Mesenchymal stem cell (in vitro differentiated cells and primary cell): ENCODE results near the gene SETD2.

Experiments
- DNase-seq: peaks from one replicate; pipeline ENCODE4 v3.0.0-alpha.2; 2013
- H2AFZ ChIP-seq: one replicate; pipeline ENCODE4 v1.6.1; 2013; ENCODE audit warnings: low read depth, mild to moderate bottlenecking, control low read depth, inconsistent platforms, low read length, moderate library complexity
- H2AK5ac ChIP-seq: 2 replicates; pipeline ENCODE4 v1.6.1; 2013; ENCODE audit warnings: low read length, moderate library complexity, mild to moderate bottlenecking, inconsistent platforms; ENCODE audit not compliant: severe bottlenecking
- H2BK120ac ChIP-seq: one replicate; pipeline ENCODE4 v1.6.1; 2013; ENCODE audit warnings: low read depth, mild to moderate bottlenecking, inconsistent platforms, low read length, moderate library complexity
- H2BK12ac ChIP-seq, 2 experiments: one replicate each; pipeline ENCODE4 v1.6.1; 2013; ENCODE audit warnings: inconsistent platforms in 2 of 2, low read length in 2 of 2, mild to moderate bottlenecking in 2 of 2, moderate library complexity in 2 of 2, control low read depth in 1 of 2
- H2BK15ac ChIP-seq: one replicate; pipeline ENCODE4 v1.6.1; 2013; ENCODE audit warnings: mild to moderate bottlenecking, low read depth, inconsistent platforms; ENCODE audit not compliant: poor library complexity, severe bottlenecking
- H2BK5ac ChIP-seq: 2 replicates; pipeline ENCODE4 v1.6.1; 2013; ENCODE audit warnings: low read depth, mild to moderate bottlenecking, low read length, control low read depth, inconsistent platforms; ENCODE audit not compliant: poor library complexity, severe bottlenecking
- H3K14ac ChIP-seq, 2 experiments: one replicate each; pipeline ENCODE4 v1.6.1; 2013; ENCODE audit warnings: inconsistent platforms in 2 of 2, low read length in 2 of 2, control low read depth in 1 of 2, mild to moderate bottlenecking in 1 of 2, moderate library complexity in 1 of 2
- H3K18ac ChIP-seq, 2 experiments: one replicate each; pipeline ENCODE4 v1.6.1; 2013; ENCODE audit warnings: inconsistent platforms in 2 of 2, low read length in 2 of 2, control low read depth in 1 of 2, low read depth in 1 of 2, mild to moderate bottlenecking in 1 of 2
- H3K23ac ChIP-seq, 2 experiments: one replicate each; pipeline ENCODE4 v1.6.1; 2013; ENCODE audit warnings: inconsistent platforms in 2 of 2, low read length in 2 of 2, mild to moderate bottlenecking in 2 of 2, moderate library complexity in 2 of 2, control low read depth in 1 of 2
- H3K27ac ChIP-seq: 2 replicates; pipeline ENCODE4 v1.5.1; 2013; ENCODE audit warnings: mild to moderate bottlenecking, moderate library complexity, low read length, control low read depth, inconsistent platforms; ENCODE audit not compliant: poor library complexity, severe bottlenecking
- H3K27me3 ChIP-seq, 2 experiments: 2 replicates each; pipeline versions ENCODE4 v1.6.1 to v1.7.0; 2013; ENCODE audit warnings: low read length in 2 of 2, mild to moderate bottlenecking in 2 of 2, moderate library complexity in 2 of 2, control low read depth in 1 of 2, inconsistent platforms in 1 of 2; ENCODE audit not compliant: control insufficient read depth in 1 of 2, insufficient read depth in 1 of 2
- H3K36me3 ChIP-seq, 2 experiments: 2 replicates each; pipeline versions ENCODE4 v1.6.1 to v1.7.0; 2013; ENCODE audit warnings: low read length in 2 of 2, control low read depth in 1 of 2, inconsistent platforms in 1 of 2, low read depth in 1 of 2, mild to moderate bottlenecking in 1 of 2; ENCODE audit not compliant: insufficient read depth in 2 of 2, control insufficient read depth in 1 of 2
- H3K4ac ChIP-seq, 2 experiments: one replicate each; pipeline ENCODE4 v1.6.1; 2013; ENCODE audit warnings: inconsistent platforms in 2 of 2, low read length in 2 of 2, mild to moderate bottlenecking in 2 of 2, moderate library complexity in 2 of 2, control low read depth in 1 of 2, low read depth in 1 of 2
- H3K4me1 ChIP-seq: 2 replicates; pipeline ENCODE4 v1.6.1; 2013; ENCODE audit warnings: low read depth, low read length, control low read depth; ENCODE audit not compliant: control insufficient read depth, insufficient read depth
- H3K4me2 ChIP-seq: 2 replicates; pipeline ENCODE4 v1.6.1; 2013; ENCODE audit warnings: low read length, mild to moderate bottlenecking, inconsistent platforms; ENCODE audit not compliant: poor library complexity, severe bottlenecking
- H3K4me3 ChIP-seq, 2 experiments: 2 replicates each; pipeline versions ENCODE4 v1.5.1 to v1.7.0; 2013; ENCODE audit warnings: low read length in 2 of 2, mild to moderate bottlenecking in 2 of 2, control low read depth in 1 of 2, low read depth in 1 of 2; ENCODE audit not compliant: insufficient read depth in 1 of 2
- H3K79me1 ChIP-seq: replicated peaks from 2 replicates; pipeline ENCODE4 v1.6.1; 2013; ENCODE audit warnings: mild to moderate bottlenecking, control low read depth, low read length, inconsistent platforms; ENCODE audit not compliant: poor library complexity, severe bottlenecking
- H3K9ac ChIP-seq: 2 replicates; pipeline ENCODE4 v1.7.0; 2013; ENCODE audit warnings: mild to moderate bottlenecking, low read length, moderate library complexity
- H3K9me3 ChIP-seq: 2 replicates; pipeline ENCODE4 v1.7.0; 2013; ENCODE audit warnings: mild to moderate bottlenecking, low read length; ENCODE audit not compliant: control insufficient read depth
- H4K8ac ChIP-seq: one replicate; pipeline ENCODE4 v1.6.1; 2013; ENCODE audit warnings: inconsistent platforms, mild to moderate bottlenecking, low read length, moderate library complexity
- H4K91ac ChIP-seq: one replicate; pipeline ENCODE4 v1.6.1; 2013; ENCODE audit warnings: mild to moderate bottlenecking, low read length, inconsistent platforms
- WGBS: methylation state at CpG from one replicate; pipeline ENCODE4 v1.1.7; 2013; ENCODE audit warnings: mixed read lengths; 5-methylcytosine and 5-hydroxymethylcytosine counted together

SETD2 gene

GRCh38 chr3:47016086-47016933 lies 147.6 kb downstream of the SETD2 start:
- Histone ChIP-seq H2BK5ac (no peak overlapping the region), H3K14ac (no peak overlapping the region), H3K4me3 (no peak overlapping the region), H3K9me3 (no peaks in the 10 kb centered on the region), H2BK120ac (no peak overlapping the region), H3K36me3 (peaks cover 29 to 66% of the 10 kb centered on the region in 2 experiments), H3K18ac (peak overlapping the region in 1 of 2 experiments; percentile 28), H2BK12ac (no peak overlapping the region), H3K4me1 (peaks cover 24% of the 10 kb centered on the region), H2BK15ac (no peak overlapping the region), H3K27ac (peak overlapping the region; percentile 64), H2AK5ac (no peak overlapping the region), H3K79me1 (peaks cover 33% of the 10 kb centered on the region), H3K23ac (no peak overlapping the region), H3K27me3 (no peaks in the 10 kb centered on the region), H4K8ac (no peak overlapping the region), H2AFZ (no peak overlapping the region), H4K91ac (no peak overlapping the region), H3K4me2 (no peak overlapping the region), H3K4ac (no peak overlapping the region), H3K9ac (peak overlapping the region; percentile 29)
- WGBS: 100% methylated on average over 3 of the region's 4 CpGs
- no peak for DNase-seq

GRCh38 chr3:47015151-47015550 lies 148.8 kb downstream of the SETD2 start:
- Histone ChIP-seq H3K9ac (no peak overlapping the region), H3K14ac (no peak overlapping the region), H2AK5ac (no peak overlapping the region), H3K79me1 (peaks cover 26% of the 10 kb centered on the region), H3K18ac (no peak overlapping the region), H3K27me3 (no peaks in the 10 kb centered on the region), H2BK120ac (no peak overlapping the region), H3K36me3 (peaks cover 39 to 61% of the 10 kb centered on the region in 2 experiments), H4K8ac (no peak overlapping the region), H2BK5ac (no peak overlapping the region), H3K4me3 (no peak overlapping the region), H2BK12ac (no peak overlapping the region), H3K4me2 (no peak overlapping the region), H3K4me1 (peaks cover 25% of the 10 kb centered on the region), H3K27ac (no peak overlapping the region), H3K4ac (no peak overlapping the region), H3K23ac (peak overlapping the region in 1 of 2 experiments; percentile 50), H4K91ac (no peak overlapping the region), H2BK15ac (no peak overlapping the region), H3K9me3 (no peaks in the 10 kb centered on the region), H2AFZ (no peak overlapping the region)
- DNase-seq: no peak

- Histone ChIP-seq H3K4me3 (no peak overlapping the region), H3K9me3 (no peaks in the 10 kb centered on the region), H2BK120ac (no peak overlapping the region), H4K8ac (no peak overlapping the region), H3K27ac (no peak overlapping the region), H3K9ac (no peak overlapping the region), H3K27me3 (no peaks in the 10 kb centered on the region), H2BK12ac (no peak overlapping the region), H2BK5ac (no peak overlapping the region), H3K14ac (no peak overlapping the region), H4K91ac (no peak overlapping the region), H2BK15ac (no peak overlapping the region), H3K4me2 (no peak overlapping the region), H3K36me3 (peaks cover 47 to 50% of the 10 kb centered on the region in 2 experiments), H3K4ac (no peak overlapping the region), H3K23ac (no peak overlapping the region), H2AFZ (no peak overlapping the region), H3K79me1 (peaks cover 17% of the 10 kb centered on the region), H3K4me1 (peaks cover 33% of the 10 kb centered on the region), H3K18ac (no peak overlapping the region), H2AK5ac (no peak overlapping the region)
- no peak for DNase-seq
Observed at GRCh38 chr3:47014036-47014435, 149.9 kb downstream of the SETD2 start.

- Histone ChIP-seq H2BK5ac (no peak overlapping the region), H3K14ac (no peak overlapping the region), H3K27ac (no peak overlapping the region), H4K91ac (no peak overlapping the region), H3K4me1 (peaks cover 36% of the 10 kb centered on the region), H3K79me1 (peaks cover 17% of the 10 kb centered on the region), H3K9ac (no peak overlapping the region), H3K36me3 (peaks cover 42 to 52% of the 10 kb centered on the region in 2 experiments), H3K18ac (no peak overlapping the region), H3K9me3 (no peaks in the 10 kb centered on the region), H3K4me3 (no peak overlapping the region), H3K4ac (no peak overlapping the region), H4K8ac (no peak overlapping the region), H3K27me3 (no peaks in the 10 kb centered on the region), H2AFZ (no peak overlapping the region), H2BK12ac (no peak overlapping the region), H3K23ac (no peak overlapping the region), H2AK5ac (no peak overlapping the region), H2BK120ac (no peak overlapping the region), H2BK15ac (no peak overlapping the region), H3K4me2 (no peak overlapping the region)
- WGBS: 97% methylated on average over 2 of the region's 3 CpGs
- no peak for DNase-seq
Observed at GRCh38 chr3:47013231-47013630, 150.7 kb downstream of the SETD2 start.
